Fibroblast of lung (primary cell): ENCODE measurements around the gene NAT8L. TPM values are rescaled to one million over a fixed set of nuclear protein-coding genes. Genes with fewer than 3 reads are reported as not detected.
"Not testable (repeated sequence)": the region's sequence is repeated elsewhere in the genome, so short reads cannot be mapped to it uniquely, and the experiment has no call there.

Experiments
- DNase-seq, 2 donors: peaks; one replicate each; pipeline versions ENCODE4 v3.0.0 to v3.0.0-alpha.2; 2010; ENCODE audit warnings: low read depth in 2 of 2
- H2AFZ ChIP-seq: 2 replicates; pipeline ENCODE4 v1.5.1; 2012; ENCODE audit warnings: low read length, control low read depth, inconsistent platforms
- H3K27ac ChIP-seq: 2 replicates; pipeline ENCODE4 v1.5.1; 2011; ENCODE audit warnings: low read length, control low read depth; ENCODE audit not compliant: insufficient read depth
- H3K27me3 ChIP-seq: 2 replicates; pipeline ENCODE4 v1.5.1; 2011; ENCODE audit warnings: mild to moderate bottlenecking, low read length; ENCODE audit not compliant: control insufficient read depth, insufficient read depth
- H3K36me3 ChIP-seq: 2 replicates; pipeline ENCODE4 v1.5.1; 2011; ENCODE audit warnings: low read length; ENCODE audit not compliant: control insufficient read depth, insufficient read depth
- H3K4me1 ChIP-seq: 2 replicates; pipeline ENCODE4 v1.5.1; 2011; ENCODE audit warnings: low read length; ENCODE audit not compliant: control insufficient read depth, insufficient read depth; ENCODE audit errors: extremely low read depth
- H3K4me2 ChIP-seq: 2 replicates; pipeline ENCODE4 v1.5.1; 2011; ENCODE audit warnings: low read length, control low read depth; ENCODE audit not compliant: insufficient read depth; ENCODE audit errors: extremely low read depth
- H3K4me3 ChIP-seq, 4 experiments: fragments of 200-600 bp in 1 of 4; sonication (generic) in 1 of 4; replicated peaks in 1 of 4; 2 replicates each; pipeline ENCODE4 v1.5.1; 2011 to 2016; ENCODE audit warnings: low read length in 4 of 4, low read depth in 3 of 4, mild to moderate bottlenecking in 3 of 4, control low read depth in 2 of 4, inconsistent platforms in 1 of 4, mixed read lengths in 1 of 4; ENCODE audit not compliant: insufficient read depth in 1 of 4; ENCODE audit errors: control extremely low read depth in 1 of 4
- H3K79me2 ChIP-seq: 2 replicates; pipeline ENCODE4 v1.5.1; 2012; ENCODE audit warnings: mild to moderate bottlenecking, low read length, inconsistent platforms; ENCODE audit not compliant: control insufficient read depth, insufficient read depth
- H3K9ac ChIP-seq: 2 replicates; pipeline ENCODE4 v1.5.1; 2011; ENCODE audit warnings: mild to moderate bottlenecking, low read length, control low read depth; ENCODE audit not compliant: insufficient read depth
- H3K9me3 ChIP-seq: 2 replicates; pipeline ENCODE4 v1.5.1; 2012; ENCODE audit warnings: low read depth, low read length; ENCODE audit not compliant: control insufficient read depth, insufficient read depth
- H4K20me1 ChIP-seq: 2 replicates; pipeline ENCODE4 v1.5.1; 2011; ENCODE audit warnings: low read length; ENCODE audit not compliant: control insufficient read depth, insufficient read depth; ENCODE audit errors: extremely low read depth
- CTCF ChIP-seq, 2 donors: IDR thresholded peaks in 1 of 2; conservative IDR thresholded peaks in 1 of 2; 1 replicate in 1 of 2; 2 replicates in 1 of 2; pipeline ENCODE4 v1.5.1; 2011 to 2012; ENCODE audit warnings: low read length in 2 of 2, control low read depth in 1 of 2, inconsistent platforms in 1 of 2, low read depth in 1 of 2, mild to moderate bottlenecking in 1 of 2
- EZH2 ChIP-seq: IDR thresholded peaks from 2 replicates; pipeline ENCODE4 v1.5.1; 2012; ENCODE audit warnings: low read length, control low read depth, mild to moderate bottlenecking; ENCODE audit errors: missing control alignments
- polyA plus RNA-seq, 2 donors: library from polyadenylated mRNA; depleted of rRNA in 1 of 2; stranded (reverse) in 1 of 2; unstranded in 1 of 2; fragments of >200 nt; gene quantifications; 2 replicates each; pipeline ENCODE4 v1.2.1, GENCODE V29; 2011 to 2012; ENCODE audit warnings: missing spikeins in 1 of 2
- total RNA-seq: library from RNA; depleted of rRNA; stranded (reverse); fragments of >200 nt; gene quantifications from 2 replicates; pipeline ENCODE4 v1.2.1, GENCODE V29; 2014

NAT8L gene
- total and polyA plus RNA-seq, 2 donors (not counting 1 experiment from before 2014, with no cell fraction given), result 0.01 to 0.17 TPM

GRCh38 chr4:2025817-2026216, 33.3 kb upstream of the NAT8L start:
- no peak for TF ChIP-seq CTCF (conservative IDR thresholded peaks at IDR 0.05 in 1 of 2, IDR thresholded peaks at IDR 0.05 in 1 of 2; ENCODE audit: low read depth in 1 of 2, low read length in 2 of 2)
- TF ChIP-seq EZH2, result no peak
- no peaks in the 10 kb centered on the region for H3K9me3 ChIP-seq

GRCh38 chr4:2027120-2027519, 32.0 kb upstream of the NAT8L start:
- H3K9me3 ChIP-seq, H3K9ac ChIP-seq, H2AFZ ChIP-seq, H3K4me3 ChIP-seq, H3K27ac ChIP-seq, H4K20me1 ChIP-seq, H3K36me3 ChIP-seq, H3K4me2 ChIP-seq, DNase-seq, H3K27me3 ChIP-seq, H3K79me2 ChIP-seq, H3K4me1 ChIP-seq: not testable (repeated sequence)

More at GRCh38 chr4:2025817-2026216, 33.3 kb upstream of the NAT8L start:
- Histone ChIP-seq H3K9ac (no peak overlapping the region), H3K4me2 (no peak overlapping the region), H3K36me3 (no peaks in the 10 kb centered on the region), H3K4me3 (no peak overlapping the region), H4K20me1 (no peaks in the 10 kb centered on the region), H3K27me3 (peaks cover 18% of the 10 kb centered on the region), H3K79me2 (no peaks in the 10 kb centered on the region), H3K4me1 (no peaks in the 10 kb centered on the region), H3K27ac (no peak overlapping the region), H2AFZ (no peak overlapping the region)
- DNase-seq, result no peak

- not testable (repeated sequence) for H2AFZ ChIP-seq, H3K9me3 ChIP-seq, H3K4me3 ChIP-seq, H3K4me1 ChIP-seq, H3K79me2 ChIP-seq, H3K9ac ChIP-seq, H3K27ac ChIP-seq, H3K27me3 ChIP-seq, H3K36me3 ChIP-seq, H4K20me1 ChIP-seq, DNase-seq, H3K4me2 ChIP-seq
Observed at GRCh38 chr4:2031161-2031560, 28.0 kb upstream of the NAT8L start.

- H2AFZ ChIP-seq, result no peak overlapping the region
- peaks cover 18% of the 10 kb centered on the region for H3K27me3 ChIP-seq
- no peaks in the 10 kb centered on the region for H3K4me1 ChIP-seq
- no peak overlapping the region for H3K27ac ChIP-seq
- H3K4me3 ChIP-seq, result no peak overlapping the region
- no peaks in the 10 kb centered on the region for H3K9me3 ChIP-seq
- TF ChIP-seq CTCF (conservative IDR thresholded peaks at IDR 0.05 in 1 of 2, IDR thresholded peaks at IDR 0.05 in 1 of 2; ENCODE audit: low read depth in 1 of 2, low read length in 2 of 2), result no peak
- no peak for TF ChIP-seq EZH2
- no peak overlapping the region for H3K4me2 ChIP-seq
- DNase-seq, result no peak
- H3K9ac ChIP-seq, result no peak overlapping the region
- H3K36me3 ChIP-seq, result no peaks in the 10 kb centered on the region
- H3K79me2 ChIP-seq, result no peaks in the 10 kb centered on the region
- H4K20me1 ChIP-seq, result no peaks in the 10 kb centered on the region
Observed at GRCh38 chr4:2036327-2036726, 22.8 kb upstream of the NAT8L start.
